ENCODE data around the gene ARRB2. TPM values are rescaled to one million over a fixed set of nuclear protein-coding genes. Genes with fewer than 3 reads are reported as not detected.

The ARRB2 gene
- total RNA-seq, 2 donors from 2014 or later: 45.3 to 51.8 TPM

DNA sequence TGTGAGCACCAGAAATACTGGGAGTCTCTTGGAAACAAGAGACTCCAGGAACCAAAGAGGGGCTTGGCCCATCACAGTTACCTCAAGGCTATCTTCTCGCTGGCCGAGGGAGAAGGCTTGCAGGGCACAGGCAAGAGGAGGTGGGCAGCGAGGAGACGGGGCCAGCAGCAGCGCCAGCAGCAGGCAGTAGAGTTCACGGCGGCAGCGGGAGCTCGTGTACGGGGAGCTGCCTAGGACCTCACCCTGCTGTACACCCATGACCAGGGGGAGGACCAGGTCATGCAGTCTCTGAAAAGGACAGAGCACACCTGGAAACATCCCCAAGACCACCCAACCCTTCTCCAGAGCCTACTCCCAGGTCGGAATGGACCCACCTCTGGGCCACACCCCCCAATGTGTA, 37.3 kb upstream of the ARRB2 start:
- no peaks in the 10 kb centered on the region for H3K4me1 Mint-ChIP-seq
- Histone ChIP-seq H3K9ac (ENCODE audit: extremely low read depth, low read length, poor library complexity, severe bottlenecking) (no peak overlapping the region), H3K4me3 (ENCODE audit: low read length) (no peak overlapping the region), H3K27me3 (ENCODE audit: control insufficient read depth, insufficient read depth, low read length, poor library complexity, severe bottlenecking) (no peaks in the 10 kb centered on the region), H3K4me1 (ENCODE audit: control insufficient read depth, insufficient read depth, low read length) (no peaks in the 10 kb centered on the region), H3K36me3 (ENCODE audit: control insufficient read depth, insufficient read depth, low read length) (peaks cover 63% of the 10 kb centered on the region), H3K9me3 (ENCODE audit: control insufficient read depth, low read length) (no peaks in the 10 kb centered on the region), H3K27ac (ENCODE audit: low read depth, low read length) (no peak overlapping the region)
- no peaks in the 10 kb centered on the region for H3K9me3 Mint-ChIP-seq
- H3K36me3 Mint-ChIP-seq (ENCODE audit: low read depth): peaks cover 65% of the 10 kb centered on the region
- no peak for TF ChIP-seq CTCF (conservative IDR thresholded peaks at IDR 0.05)
- H3K27ac Mint-ChIP-seq: no peak overlapping the region
- WGBS, 2 experiments (ENCODE audit: insufficient coverage in 1 of 2, insufficient read length in 1 of 2): 93 to 95% methylated on average over 10 to 11 of the region's 11 CpGs
- H3K4me3 Mint-ChIP-seq: no peak overlapping the region
- H3K27me3 Mint-ChIP-seq (ENCODE audit: insufficient read depth): no peaks in the 10 kb centered on the region
- no peak for DNase-seq

GRCh38 chr17:4673986-4674684, 36.3 kb upstream of the ARRB2 start:
- no peak overlapping the region for H3K27ac ChIP-seq (ENCODE audit: low read depth, low read length)
- no peak overlapping the region for H3K9ac ChIP-seq (ENCODE audit: extremely low read depth, low read length, poor library complexity, severe bottlenecking)
- no peak for DNase-seq
- H3K27me3 ChIP-seq (ENCODE audit: control insufficient read depth, insufficient read depth, low read length, poor library complexity, severe bottlenecking): no peaks in the 10 kb centered on the region
- Mint-ChIP-seq H3K27me3 (ENCODE audit: insufficient read depth) (no peaks in the 10 kb centered on the region), H3K36me3 (ENCODE audit: low read depth) (peaks cover 71% of the 10 kb centered on the region), H3K4me1 (peaks cover 7% of the 10 kb centered on the region), H3K9me3 (no peaks in the 10 kb centered on the region), H3K27ac (no peak overlapping the region), H3K4me3 (no peak overlapping the region)
- peaks cover 68% of the 10 kb centered on the region for H3K36me3 ChIP-seq (ENCODE audit: control insufficient read depth, insufficient read depth, low read length)
- no peaks in the 10 kb centered on the region for H3K4me1 ChIP-seq (ENCODE audit: control insufficient read depth, insufficient read depth, low read length)
- no peak for TF ChIP-seq CTCF (conservative IDR thresholded peaks at IDR 0.05)
- no peak overlapping the region for H3K4me3 ChIP-seq (ENCODE audit: low read length)
- H3K9me3 ChIP-seq (ENCODE audit: control insufficient read depth, low read length): no peaks in the 10 kb centered on the region
- WGBS, 2 experiments (ENCODE audit: insufficient coverage in 1 of 2, insufficient read length in 1 of 2): 94 to 96% methylated on average over 18 to 27 of the region's 27 CpGs

- no peaks in the 10 kb centered on the region for H3K9me3 Mint-ChIP-seq
- Histone ChIP-seq H3K36me3 (ENCODE audit: control insufficient read depth, insufficient read depth, low read length) (peaks cover 63% of the 10 kb centered on the region), H3K9me3 (ENCODE audit: control insufficient read depth, low read length) (no peaks in the 10 kb centered on the region), H3K4me3 (ENCODE audit: low read length) (no peak overlapping the region), H3K4me1 (ENCODE audit: control insufficient read depth, insufficient read depth, low read length) (peaks cover 4% of the 10 kb centered on the region), H3K27ac (ENCODE audit: low read depth, low read length) (no peak overlapping the region), H3K27me3 (ENCODE audit: control insufficient read depth, insufficient read depth, low read length, poor library complexity, severe bottlenecking) (no peaks in the 10 kb centered on the region), H3K9ac (ENCODE audit: extremely low read depth, low read length, poor library complexity, severe bottlenecking) (no peak overlapping the region)
- peaks cover 70% of the 10 kb centered on the region for H3K36me3 Mint-ChIP-seq (ENCODE audit: low read depth)
- DNase-seq: no peak
- TF ChIP-seq CTCF (conservative IDR thresholded peaks at IDR 0.05): no peak
- peaks cover 12% of the 10 kb centered on the region for H3K4me1 Mint-ChIP-seq
- no peaks in the 10 kb centered on the region for H3K27me3 Mint-ChIP-seq (ENCODE audit: insufficient read depth)
- no peak overlapping the region for H3K4me3 Mint-ChIP-seq
- no peak overlapping the region for H3K27ac Mint-ChIP-seq
- 89% methylated on average over 8 of the region's 8 CpGs; no CpG with 5 or more reads in 1 of the 2 experiments for WGBS, 2 experiments (ENCODE audit: insufficient coverage in 1 of 2, insufficient read length in 1 of 2)
Measured at GRCh38 chr17:4674685-4674998, 35.8 kb upstream of the ARRB2 start.
